ENCODE measurements around the gene MEA1. TPM values are rescaled to one million over a fixed set of nuclear protein-coding genes. Genes with fewer than 3 reads are reported as not detected.

Gene MEA1
- total and polyA plus RNA-seq, 10 of the 15 experiments (the other 5 are each of a cell fraction or from before 2014, with no cell fraction given), result 59.1 to 148 (median 96.4) TPM

DNA sequence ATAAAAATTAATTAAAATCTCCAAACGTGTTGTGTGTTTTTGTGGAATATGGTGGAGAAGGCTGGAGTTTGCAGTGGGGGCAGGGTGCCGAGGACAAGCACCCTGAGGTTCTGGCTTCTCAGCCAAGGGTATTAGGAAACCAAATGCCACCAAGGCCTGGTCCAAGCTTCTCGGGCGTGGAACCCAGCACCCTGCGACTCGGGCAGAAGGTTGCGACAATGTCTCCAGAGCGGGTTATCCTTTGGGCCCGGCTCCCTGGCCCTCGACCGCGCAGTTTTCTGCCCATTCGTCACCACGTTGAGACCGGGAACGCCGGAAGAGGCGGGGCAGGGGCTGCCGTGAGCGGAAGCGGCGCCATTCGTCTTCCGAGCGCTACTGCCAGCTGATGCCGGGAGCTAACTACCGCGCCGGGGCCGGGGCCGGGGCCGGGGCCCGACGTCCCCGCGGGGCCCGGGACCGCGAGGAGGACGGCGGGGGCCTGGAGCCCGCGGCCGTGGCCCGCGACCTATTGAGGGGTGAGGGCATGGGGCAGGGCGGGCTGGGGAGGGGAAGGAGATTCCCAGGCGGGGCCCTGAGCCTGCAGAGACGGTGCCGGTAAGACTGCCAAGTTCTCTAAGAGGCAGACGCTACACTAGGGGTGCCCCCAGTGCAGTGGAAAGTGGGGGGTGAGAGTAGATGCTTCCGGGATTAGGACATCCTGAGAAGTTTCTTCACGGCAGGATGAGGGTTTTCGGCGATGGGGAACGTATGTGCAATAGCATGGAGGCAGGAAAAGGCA, 7.7 kb upstream of the MEA1 start, which contains the start of gene RRP36 (continued):
- TF ChIP-seq NR2C2 (IDR thresholded peaks at IDR 0.05; ENCODE audit: borderline replicate concordance, control insufficient read depth, insufficient read length, low read depth) (no peak), HDAC6 (IDR thresholded peaks at IDR 0.05; ENCODE audit: unreplicated experiment) (no peak), RAD51 (IDR thresholded peaks at IDR 0.05) (0 out of 2 replicates have a peak, but pooled peaks have one; percentile 10), ZNF207 (IDR thresholded peaks at IDR 0.05; ENCODE audit: borderline replicate concordance) (0 out of 2 replicates have a peak, but pooled peaks have one; percentile 23), CBFB (IDR thresholded peaks at IDR 0.05; ENCODE audit: low read depth) (0 out of 2 replicates have a peak, but pooled peaks have one; percentile 34), POLR2AphosphoS2 (IDR thresholded peaks at IDR 0.05; ENCODE audit: low read depth, low read length) (peak; percentile 86; the same call in 1 of the 2 replicates), POLR2AphosphoS5 (IDR thresholded peaks at IDR 0.05; ENCODE audit: low read length) (peak; percentile 51; the same call in 1 of the 2 replicates), PAX8 (IDR thresholded peaks at IDR 0.05) (no peak), ZNF384 (IDR thresholded peaks at IDR 0.05; ENCODE audit: borderline replicate concordance, low read depth, low read length) (no peak), JUND (IDR thresholded peaks at IDR 0.05; ENCODE audit: low read depth, low read length) (no peak), GABPA (IDR thresholded peaks at IDR 0.05; ENCODE audit: low read depth) (peak; percentile 88), SKIL (IDR thresholded peaks at IDR 0.05; ENCODE audit: low read depth, poor library complexity, severe bottlenecking) (no peak), BHLHE40 (IDR thresholded peaks at IDR 0.05; ENCODE audit: borderline replicate concordance in 1 of 2, low read depth in 2 of 2, low read length in 1 of 2) (peak in 1 of 2 experiments; percentile 28; a peak in 1 of 4 replicates)
- TF ChIP-seq, protein P1, sequence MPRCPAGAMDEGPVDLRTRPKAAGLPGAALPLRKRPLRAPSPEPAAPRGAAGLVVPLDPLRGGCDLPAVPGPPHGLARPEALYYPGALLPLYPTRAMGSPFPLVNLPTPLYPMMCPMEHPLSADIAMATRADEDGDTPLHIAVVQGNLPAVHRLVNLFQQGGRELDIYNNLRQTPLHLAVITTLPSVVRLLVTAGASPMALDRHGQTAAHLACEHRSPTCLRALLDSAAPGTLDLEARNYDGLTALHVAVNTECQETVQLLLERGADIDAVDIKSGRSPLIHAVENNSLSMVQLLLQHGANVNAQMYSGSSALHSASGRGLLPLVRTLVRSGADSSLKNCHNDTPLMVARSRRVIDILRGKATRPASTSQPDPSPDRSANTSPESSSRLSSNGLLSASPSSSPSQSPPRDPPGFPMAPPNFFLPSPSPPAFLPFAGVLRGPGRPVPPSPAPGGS (IDR thresholded peaks at IDR 0.05; ENCODE audit: borderline replicate concordance, insufficient read depth, low read depth, low read length, poor library complexity, severe bottlenecking), result peak; percentile 56
- TF ChIP-seq, protein P2, sequence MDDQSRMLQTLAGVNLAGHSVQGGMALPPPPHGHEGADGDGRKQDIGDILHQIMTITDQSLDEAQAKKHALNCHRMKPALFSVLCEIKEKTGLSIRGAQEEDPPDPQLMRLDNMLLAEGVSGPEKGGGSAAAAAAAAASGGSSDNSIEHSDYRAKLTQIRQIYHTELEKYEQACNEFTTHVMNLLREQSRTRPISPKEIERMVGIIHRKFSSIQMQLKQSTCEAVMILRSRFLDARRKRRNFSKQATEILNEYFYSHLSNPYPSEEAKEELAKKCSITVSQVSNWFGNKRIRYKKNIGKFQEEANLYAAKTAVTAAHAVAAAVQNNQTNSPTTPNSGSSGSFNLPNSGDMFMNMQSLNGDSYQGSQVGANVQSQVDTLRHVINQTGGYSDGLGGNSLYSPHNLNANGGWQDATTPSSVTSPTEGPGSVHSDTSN (IDR thresholded peaks at IDR 0.05; ENCODE audit: insufficient replicate concordance, low read depth, low read length), result peak; percentile 35
- TF ChIP-seq, protein P3, sequence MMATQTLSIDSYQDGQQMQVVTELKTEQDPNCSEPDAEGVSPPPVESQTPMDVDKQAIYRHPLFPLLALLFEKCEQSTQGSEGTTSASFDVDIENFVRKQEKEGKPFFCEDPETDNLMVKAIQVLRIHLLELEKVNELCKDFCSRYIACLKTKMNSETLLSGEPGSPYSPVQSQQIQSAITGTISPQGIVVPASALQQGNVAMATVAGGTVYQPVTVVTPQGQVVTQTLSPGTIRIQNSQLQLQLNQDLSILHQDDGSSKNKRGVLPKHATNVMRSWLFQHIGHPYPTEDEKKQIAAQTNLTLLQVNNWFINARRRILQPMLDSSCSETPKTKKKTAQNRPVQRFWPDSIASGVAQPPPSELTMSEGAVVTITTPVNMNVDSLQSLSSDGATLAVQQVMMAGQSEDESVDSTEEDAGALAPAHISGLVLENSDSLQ (IDR thresholded peaks at IDR 0.05), result peak; percentile 27; the same call in 1 of the 2 replicates
- TF ChIP-seq, protein P4, sequence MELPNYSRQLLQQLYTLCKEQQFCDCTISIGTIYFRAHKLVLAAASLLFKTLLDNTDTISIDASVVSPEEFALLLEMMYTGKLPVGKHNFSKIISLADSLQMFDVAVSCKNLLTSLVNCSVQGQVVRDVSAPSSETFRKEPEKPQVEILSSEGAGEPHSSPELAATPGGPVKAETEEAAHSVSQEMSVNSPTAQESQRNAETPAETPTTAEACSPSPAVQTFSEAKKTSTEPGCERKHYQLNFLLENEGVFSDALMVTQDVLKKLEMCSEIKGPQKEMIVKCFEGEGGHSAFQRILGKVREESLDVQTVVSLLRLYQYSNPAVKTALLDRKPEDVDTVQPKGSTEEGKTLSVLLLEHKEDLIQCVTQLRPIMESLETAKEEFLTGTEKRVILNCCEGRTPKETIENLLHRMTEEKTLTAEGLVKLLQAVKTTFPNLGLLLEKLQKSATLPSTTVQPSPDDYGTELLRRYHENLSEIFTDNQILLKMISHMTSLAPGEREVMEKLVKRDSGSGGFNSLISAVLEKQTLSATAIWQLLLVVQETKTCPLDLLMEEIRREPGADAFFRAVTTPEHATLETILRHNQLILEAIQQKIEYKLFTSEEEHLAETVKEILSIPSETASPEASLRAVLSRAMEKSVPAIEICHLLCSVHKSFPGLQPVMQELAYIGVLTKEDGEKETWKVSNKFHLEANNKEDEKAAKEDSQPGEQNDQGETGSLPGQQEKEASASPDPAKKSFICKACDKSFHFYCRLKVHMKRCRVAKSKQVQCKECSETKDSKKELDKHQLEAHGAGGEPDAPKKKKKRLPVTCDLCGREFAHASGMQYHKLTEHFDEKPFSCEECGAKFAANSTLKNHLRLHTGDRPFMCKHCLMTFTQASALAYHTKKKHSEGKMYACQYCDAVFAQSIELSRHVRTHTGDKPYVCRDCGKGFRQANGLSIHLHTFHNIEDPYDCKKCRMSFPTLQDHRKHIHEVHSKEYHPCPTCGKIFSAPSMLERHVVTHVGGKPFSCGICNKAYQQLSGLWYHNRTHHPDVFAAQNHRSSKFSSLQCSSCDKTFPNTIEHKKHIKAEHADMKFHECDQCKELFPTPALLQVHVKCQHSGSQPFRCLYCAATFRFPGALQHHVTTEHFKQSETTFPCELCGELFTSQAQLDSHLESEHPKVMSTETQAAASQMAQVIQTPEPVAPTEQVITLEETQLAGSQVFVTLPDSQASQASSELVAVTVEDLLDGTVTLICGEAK (IDR thresholded peaks at IDR 0.05; ENCODE audit: borderline replicate concordance), result peak; percentile 80; the same call in 1 of the 2 replicates
